NCI-H526 (cell line): ENCODE measurements around the gene TRIM24.
"Not testable (repeated sequence)": the region's sequence is repeated elsewhere in the genome, so short reads cannot be mapped to it uniquely, and the experiment has no call there.

ENCODE experiments used
- DNase-seq, 2 experiments: peaks; one replicate each; lab custom pipeline; 2025; lab: John Stamatoyannopoulos, UW

Gene TRIM24

DNA sequence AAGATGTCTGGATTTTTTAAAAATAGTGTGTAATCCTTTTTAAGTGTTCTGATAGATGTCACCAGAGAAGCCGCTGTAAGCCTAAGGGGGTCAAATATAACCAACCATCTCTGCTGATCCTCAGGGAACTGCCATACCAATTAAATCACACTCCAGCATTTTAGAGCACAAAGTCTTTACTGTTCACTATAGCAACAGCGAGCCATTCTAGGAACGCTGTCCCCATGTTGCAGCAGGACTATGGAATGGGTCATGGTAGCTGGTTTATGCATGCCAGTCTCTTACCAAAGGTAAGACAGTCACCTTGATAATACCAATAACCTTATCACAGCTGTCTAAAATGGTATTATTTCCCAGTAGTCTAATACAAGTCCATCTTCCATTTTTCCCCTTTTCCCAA lies 33.5 kb downstream of the TRIM24 start:
- DNase-seq: no peak

DNA sequence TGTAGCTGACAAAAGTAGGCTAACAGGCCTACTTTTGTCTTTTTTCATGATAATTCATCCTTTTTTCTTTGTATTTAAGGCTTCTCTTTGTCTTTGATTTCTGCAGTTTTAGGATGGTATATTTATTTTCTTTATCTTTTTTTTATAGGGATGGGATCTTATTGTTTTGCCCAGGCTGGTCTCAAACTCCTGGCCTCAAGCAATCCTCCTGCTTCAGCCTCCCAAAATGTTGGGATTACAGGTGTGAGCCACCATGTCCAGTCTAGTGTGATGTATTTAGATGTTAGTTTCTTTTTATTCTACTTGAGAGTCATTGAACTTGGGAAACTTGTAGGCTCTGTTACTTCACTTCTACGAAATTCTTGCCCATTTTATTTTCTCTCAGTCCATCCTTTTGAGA lies 35.4 kb downstream of the TRIM24 start:
- DNase-seq: no peak

DNA sequence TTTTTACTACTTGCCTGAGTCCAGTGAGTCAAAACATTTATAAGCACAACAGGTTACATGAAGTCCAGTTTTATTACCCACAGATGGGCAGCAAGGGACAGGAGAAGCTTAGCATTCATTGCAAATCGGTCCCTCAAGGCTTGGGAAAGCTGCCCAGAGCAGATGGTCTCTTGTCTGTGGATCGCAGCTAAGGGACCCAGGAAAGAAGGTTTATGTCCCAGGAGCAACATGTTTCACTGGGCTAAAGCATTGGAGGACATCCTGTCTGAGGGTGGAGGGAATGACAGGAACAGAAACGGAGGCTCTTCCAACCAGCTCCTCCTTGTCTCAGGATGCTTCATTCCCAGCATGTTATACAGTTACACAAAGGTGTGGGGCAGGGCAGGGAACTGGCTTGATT lies 39.3 kb downstream of the TRIM24 start:
- no peak for DNase-seq

DNA sequence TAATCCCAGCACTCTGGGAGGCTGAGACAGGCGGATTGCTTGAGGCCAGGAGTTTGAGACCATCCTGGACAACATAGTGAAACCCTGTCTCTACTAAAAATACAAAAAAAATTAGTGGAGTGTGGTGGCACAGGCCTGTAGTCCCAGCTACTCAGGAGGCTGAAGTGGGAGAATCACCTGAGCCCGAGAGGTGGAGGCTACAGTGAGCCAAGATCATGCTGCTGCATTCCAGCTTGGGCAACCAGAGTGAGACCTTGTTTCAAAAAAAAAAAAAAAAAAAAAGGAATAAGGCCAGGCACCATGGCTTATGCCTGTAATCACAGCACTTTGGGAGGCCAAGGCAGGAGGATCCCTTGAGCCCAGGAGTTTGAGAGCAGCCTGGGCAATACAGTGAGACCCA lies 40.2 kb downstream of the TRIM24 start:
- not testable (repeated sequence) for DNase-seq

DNA sequence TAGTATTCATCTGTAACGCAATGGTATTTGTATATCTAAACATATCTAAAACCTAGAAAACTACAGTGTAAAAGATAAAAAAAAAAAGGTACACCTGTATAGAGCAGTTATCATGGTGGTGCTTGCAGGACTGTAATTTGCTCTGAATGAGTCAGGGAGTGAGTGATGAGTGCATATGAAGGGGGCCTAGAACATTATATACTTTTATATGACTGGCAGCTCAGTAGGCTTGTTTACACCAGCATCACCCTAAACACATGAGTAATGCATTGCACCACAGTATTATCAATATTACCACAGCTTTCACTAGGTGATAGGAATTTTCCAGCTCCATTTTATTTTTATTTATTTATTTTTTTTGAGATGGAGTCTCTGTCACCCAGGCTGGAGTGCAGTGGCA lies 40.8 kb downstream of the TRIM24 start:
- no peak for DNase-seq

DNA sequence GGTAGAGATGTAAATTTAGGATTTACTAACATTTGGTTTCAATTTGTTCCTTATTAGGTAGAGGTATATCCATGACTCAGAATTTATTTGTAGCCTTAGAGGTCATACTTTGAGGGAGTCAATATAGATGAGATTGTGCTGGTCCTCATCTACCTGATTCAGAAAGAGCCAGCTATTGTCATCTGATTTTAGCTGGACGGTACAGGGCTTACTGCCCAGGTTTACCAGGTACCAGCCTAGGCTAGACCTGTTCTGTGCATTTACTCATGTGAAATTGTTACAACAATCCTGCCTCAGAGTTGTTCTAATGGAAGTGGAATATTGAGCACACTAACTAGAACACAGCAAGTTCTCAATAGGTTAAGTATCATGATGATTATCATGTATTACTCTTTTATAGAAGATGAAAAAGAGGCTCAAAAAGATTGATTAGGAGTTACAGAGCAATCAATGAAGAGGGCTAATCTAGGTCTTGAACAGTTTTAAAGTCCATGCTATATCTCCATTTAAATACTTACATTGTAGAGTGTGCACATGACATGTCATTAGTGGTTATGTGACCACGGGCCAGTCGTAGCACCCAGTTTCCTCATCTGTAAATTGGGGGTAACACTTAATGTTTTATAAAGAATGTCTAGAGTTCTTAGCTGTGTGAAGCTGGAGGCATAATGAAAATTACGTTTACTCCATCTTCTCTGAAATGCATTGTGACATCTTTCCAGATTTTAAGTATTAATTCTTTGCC lies 42.1 kb downstream of the TRIM24 start:
- no peak for DNase-seq

DNA sequence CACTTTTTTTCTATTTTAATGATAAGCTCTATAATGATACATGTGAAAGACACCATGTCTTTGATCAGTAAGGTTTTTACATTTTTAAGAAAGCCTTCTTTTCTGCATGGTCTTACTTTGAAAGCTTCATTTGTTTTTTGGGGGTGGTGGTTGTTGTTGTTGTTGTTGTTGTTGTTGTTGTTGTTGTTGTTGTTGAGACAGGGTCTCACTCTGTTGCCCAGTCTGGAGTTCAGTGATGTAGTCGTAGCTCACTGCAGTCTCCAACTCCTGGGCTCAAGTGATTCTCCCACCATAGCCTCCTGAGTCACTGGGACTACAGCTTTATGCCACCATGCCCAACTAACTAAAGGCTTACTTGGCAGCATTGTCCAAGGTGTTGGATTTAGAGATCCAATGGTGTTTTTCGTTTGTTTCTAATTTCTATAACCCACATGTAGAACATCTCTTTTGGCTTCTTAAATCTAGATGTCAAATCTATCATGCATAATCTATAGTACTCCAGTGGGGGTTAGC lies 45.4 kb downstream of the TRIM24 start:
- no peak for DNase-seq

DNA sequence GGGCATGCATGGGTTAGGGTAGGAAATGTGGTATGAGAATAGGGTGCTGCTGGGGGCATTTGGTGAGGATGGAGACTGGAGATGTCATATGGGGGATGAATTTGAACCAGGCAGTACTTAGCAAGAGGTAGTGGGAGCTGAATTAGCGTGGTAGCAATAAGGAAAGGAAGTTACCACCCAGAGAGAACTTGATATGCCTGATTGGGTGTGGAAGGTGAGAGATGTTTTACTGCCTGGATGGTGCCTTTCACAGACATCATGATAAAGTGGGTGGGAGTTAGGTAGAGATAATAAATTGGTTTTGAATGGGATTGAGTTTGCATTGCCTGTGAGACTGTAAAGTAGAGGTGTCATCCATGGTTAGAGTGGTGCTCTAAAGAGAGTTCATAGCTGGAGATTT lies 46.7 kb downstream of the TRIM24 start:
- no peak for DNase-seq

DNA sequence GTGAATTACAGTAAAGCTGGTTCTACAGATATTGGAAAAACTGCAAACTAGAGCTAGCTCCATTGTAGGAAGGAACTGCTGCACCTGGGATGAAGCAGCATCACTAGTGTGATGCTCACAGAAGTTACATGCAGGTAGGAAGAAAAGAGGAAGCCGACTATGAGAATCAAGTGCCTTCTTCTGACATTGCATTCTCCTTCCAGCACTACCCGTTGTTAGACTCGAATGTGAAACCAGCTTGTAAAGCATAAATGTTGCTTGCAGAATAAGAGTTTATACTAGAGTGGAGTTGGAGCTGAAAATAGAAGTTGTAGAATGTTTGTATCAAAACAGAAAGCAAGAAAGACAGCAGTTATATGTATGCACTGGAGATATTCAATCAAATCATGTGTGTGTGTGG lies 49.9 kb downstream of the TRIM24 start:
- DNase-seq: no peak

DNA sequence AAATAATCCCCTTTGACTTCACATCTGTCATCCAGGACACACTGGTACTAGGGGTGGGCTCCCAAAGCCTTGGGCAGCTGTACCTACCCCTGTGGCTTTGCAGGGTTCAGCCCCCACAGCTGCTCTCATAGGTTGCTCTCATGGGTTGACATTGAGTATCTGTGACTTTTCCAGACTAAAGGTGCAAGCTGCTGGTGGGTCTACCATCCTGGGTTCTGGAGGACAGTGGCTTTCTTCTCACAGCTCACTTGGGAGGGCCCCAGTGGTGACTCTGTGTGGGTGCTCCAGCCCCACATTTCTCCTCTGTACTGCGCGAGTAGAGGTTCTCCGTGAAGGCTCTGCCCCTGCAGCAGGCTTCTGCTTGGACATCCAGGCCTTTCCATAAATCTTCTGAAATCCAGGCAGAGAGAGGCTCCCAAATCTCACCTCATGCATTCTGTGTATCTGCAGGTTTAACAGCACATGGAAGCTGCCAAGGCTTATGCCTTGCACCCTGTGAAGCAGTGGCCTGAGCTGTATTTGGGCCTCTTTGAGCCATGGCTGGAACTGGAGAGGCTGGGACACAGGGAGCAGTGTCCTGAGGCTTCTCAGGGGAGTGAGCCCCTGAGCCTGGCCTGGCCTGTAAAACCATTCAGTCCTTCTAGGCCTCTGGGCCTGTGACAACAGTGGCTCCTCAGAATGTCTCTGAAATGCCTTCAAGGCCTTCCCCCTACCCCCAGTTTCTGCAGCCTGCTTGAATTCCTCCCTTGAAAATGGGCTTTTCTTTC lies 52.2 kb downstream of the TRIM24 start:
- DNase-seq: no peak

DNA sequence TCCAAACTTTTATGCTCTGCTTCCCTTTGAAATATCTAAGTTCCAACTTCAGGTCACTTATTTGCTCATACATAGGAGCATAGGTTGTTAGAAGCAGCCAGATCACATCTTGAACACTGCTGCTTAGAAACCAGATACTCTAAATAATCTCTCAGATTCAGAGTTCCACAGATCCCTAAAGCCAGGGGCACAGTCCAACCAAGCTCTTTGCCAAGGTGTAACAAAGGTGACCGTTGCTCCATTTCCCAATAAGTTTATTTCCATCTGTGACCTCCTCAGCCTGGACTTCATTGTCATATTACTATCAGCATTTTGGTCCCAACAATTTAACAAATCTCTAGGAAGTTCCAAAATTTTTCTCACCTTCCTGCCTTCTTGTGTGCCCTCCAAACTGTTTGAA lies 52.8 kb downstream of the TRIM24 start:
- no peak for DNase-seq

DNA sequence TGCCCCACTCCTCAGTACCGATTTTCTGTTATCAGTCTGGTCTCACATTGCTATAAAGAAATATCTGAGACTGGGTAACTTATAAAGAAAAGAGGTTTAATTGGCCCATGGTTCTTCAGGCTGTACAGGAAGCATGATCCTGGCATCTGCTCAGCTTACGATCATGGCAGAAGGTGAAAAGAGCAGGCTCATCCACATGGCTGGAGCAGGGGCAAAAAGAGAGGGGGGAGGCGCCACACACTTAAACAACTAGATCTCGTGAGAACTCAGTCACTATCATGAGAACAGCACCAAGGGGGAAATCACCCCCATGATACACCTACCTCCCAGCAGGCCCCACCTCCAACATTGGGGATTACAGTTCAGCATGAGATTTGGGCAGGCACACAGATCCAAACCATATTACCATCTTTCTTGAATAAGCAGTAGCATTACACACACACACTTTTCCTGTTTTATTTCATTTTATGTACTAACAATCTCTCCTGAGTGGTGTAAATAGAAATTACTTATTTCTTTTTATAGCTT lies 53.3 kb downstream of the TRIM24 start:
- DNase-seq: no peak

DNA sequence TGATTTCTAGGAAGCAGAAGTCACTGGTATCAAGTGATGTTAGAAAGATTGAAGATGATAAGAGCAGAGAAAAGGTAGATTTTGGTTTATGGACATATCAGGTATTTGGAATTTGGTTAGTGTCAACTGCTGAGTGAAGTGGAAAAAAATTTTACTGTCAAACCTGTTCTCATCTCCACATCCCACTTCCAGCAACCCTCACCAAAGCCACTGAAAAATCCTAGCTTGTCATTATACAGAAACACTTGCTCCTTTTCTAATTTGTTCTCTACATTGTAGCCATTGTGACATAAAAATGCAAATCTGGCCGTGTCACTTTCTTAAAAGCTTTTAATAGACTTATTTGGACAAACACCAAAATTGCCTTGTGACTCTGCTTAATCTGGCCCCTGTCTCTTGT lies 54.0 kb downstream of the TRIM24 start:
- DNase-seq: no peak

DNA sequence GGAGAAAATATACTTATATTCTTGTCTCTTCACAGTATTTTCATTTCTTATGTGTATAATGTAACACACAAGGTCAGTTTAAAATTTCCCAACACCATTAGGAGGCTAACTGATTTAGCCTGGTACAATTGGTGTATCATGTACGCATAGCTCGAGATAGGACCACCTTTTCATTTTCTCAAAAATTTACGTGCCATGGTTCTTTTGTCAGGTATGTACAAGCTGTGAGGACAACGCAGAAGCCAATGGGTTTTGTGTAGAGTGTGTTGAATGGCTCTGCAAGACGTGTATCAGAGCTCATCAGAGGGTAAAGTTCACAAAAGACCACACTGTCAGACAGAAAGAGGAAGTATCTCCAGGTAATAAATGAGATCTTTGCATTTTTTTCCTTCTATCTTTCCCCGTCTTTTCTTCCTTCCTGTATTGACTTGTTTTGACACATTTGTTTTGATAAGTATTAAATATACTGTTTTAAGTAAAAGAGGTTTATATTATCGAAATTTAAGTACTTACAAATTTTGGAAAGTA lies 55.0 kb downstream of the TRIM24 start:
- no peak for DNase-seq

DNA sequence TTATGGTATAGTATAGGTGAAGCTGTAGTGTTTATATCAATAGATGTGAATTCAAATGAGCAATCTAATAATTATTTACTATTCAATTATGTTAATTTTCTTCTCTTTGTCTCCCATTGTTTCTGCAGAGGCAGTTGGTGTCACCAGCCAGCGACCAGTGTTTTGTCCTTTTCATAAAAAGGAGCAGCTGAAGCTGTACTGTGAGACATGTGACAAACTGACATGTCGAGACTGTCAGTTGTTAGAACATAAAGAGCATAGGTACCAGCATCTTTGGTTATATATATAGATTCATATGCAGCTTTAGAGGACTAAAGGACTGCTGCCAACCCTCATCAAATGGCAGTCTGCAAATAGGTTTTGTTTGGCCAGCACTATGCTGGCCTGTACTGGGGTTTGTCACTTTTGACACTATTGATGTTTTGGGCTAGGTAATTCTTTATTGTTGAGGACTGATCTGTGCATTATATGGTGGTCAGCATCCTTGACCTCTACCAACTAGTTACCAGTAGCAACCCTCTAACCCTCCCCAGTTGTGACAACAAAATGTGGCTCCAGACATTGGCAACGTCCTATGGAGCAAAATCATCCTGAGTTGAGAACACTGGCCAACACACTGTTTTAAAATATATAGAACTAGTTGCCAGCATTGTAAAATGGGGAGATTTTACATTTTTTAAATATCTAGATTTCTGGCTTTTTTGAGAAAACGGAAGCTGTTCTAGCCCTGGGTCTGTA lies 59.2 kb downstream of the TRIM24 start:
- no peak for DNase-seq

DNA sequence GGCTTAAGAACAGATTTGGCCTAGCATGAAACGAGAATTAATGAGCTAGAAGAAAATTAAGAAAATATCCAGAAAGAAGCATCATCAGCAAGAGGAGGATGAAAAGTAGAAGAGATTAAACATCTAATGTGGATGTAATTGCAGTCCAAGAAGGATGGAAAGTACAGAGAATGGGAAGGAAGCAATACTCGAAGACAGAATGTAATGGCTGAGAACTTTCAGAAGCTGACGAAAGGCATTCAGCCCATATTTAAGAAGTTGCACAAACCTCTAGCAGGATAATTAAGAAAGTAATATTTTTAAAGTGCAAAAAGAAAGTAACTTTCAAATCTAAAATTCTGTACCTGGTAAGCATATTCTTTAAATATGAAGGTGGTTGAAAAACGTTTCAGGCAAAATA lies 60.7 kb downstream of the TRIM24 start:
- DNase-seq: no peak

DNA sequence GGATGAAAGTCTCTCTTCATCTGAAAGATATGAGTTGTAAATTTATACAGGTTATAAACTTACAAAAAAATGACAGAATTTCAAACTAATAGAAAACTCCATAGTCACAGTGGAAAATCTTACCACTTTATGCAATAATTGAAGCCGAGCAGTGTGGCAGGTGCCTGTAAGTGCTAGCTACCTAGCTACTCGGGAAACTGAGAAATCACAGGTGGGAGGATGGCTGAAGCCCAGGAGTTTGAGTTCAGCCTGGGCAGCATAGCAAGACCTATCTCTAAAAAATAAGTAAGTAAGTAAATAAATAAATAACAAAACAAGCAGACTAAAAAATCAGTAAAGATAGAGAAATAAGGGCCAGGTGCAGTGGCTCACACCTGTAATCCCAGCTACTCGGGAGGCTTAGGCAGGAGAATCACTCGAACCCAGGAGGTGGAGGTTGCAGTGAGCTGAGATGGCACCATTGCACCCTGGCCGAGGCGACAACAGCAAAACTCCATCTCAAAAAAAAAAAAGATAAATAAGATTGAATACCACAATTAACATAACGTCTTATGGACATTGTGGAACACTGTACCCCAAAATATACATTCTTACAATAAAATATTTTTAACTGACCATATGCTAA lies 61.9 kb downstream of the TRIM24 start:
- no peak for DNase-seq

DNA sequence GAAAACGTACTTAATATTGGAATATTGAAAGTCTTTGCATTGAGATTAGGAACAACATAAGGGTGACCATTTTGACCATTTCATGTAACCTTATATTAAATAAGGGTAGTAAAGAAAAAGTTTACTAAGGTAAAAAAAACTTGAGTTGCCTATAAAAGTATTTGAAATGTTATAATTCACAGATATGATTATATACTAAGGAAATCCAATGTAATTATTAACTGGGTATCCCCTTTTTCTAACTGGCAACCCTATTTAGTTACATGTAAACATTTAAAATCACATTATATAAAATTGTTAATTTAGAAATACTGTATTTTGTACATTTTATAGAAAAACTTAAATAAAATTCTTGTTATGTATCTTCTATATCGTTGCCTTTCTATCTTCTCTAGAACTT lies 64.2 kb downstream of the TRIM24 start:
- DNase-seq: no peak

DNA sequence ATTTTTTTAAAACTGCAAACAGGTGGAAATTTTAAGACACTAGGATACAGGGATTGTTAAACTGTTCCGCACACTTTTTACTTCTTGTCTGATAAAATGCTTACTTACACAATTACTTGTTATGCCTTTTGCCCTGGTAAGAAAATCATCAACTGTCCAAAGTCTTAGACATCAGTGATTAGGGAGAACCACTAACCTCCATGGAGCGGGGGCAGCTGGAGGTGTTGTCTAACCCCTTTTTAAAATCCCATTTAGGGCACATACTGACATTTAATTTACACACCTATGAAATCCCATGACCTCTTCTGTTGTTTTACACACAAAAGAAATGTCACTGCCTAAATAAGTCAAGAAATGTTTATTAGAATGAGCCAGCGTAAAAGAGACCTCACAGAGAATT lies 65.7 kb downstream of the TRIM24 start:
- no peak for DNase-seq

DNA sequence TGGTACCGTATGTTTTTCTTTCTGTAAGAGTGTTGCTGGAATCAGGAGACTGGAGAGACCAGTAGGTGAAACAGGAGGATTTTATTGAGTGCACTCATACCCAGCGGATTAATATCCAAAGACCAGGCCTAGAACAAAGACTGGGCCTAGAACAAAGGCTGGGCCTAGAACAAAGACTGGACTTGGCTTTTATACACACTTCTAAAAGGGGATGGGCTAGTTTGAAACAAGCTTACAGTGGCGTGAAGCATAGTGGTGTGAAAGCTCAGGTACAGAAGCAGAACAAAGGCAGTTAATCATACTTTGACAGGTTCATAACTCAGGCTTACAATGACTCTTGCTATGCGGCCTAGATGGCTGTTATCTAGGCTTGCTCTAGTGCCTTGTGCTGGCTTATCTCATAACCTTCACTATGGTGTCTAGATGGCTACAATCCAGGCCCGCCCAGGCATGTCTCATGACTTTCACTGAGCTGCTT lies 67.7 kb downstream of the TRIM24 start:
- DNase-seq: peak in 1 of 2 experiments; percentile 19

DNA sequence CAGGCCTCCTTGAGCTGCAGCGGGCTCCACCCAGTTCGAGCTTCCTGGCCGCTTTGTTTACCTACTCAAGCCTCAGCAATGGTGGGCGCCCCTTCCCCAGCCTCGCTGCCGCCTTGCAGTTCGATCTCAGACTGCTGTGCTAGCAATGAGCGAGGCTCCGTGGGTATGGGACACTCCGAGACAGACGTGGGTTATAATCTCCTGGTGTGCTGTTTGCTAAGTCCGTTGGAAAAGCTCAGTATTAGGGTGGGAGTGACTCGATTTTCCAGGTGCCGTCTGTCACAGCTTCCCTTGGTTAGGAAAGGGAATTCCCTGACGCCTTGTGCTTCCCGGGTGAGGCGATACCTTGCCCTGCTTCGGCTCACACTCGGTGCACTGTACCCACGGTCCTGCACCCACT lies 76.8 kb downstream of the TRIM24 start:
- not testable (repeated sequence) for DNase-seq

DNA sequence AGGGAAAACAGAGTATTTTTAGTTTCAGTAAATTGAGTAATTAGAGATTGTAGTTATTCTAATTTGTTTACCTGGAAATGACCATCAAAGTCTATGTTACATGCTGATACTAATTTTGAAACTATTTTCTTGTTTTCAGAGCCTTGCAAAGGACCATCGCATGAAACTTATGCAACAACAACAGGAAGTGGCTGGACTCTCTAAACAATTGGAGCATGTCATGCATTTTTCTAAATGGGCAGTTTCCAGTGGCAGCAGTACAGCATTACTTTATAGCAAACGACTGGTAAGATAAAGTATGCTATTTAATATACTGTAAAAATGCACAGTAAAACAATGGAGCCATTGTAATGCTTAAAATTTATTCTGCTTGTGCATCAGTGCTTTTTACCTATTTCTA lies 78.5 kb downstream of the TRIM24 start:
- DNase-seq: no peak
